ENCODE results near the gene NCSTN. TPM values are rescaled to one million over a fixed set of nuclear protein-coding genes. Genes with fewer than 3 reads are reported as not detected.

NCSTN gene
- total RNA-seq, 1 experiment from 2014 or later: 67.8 TPM

DNA sequence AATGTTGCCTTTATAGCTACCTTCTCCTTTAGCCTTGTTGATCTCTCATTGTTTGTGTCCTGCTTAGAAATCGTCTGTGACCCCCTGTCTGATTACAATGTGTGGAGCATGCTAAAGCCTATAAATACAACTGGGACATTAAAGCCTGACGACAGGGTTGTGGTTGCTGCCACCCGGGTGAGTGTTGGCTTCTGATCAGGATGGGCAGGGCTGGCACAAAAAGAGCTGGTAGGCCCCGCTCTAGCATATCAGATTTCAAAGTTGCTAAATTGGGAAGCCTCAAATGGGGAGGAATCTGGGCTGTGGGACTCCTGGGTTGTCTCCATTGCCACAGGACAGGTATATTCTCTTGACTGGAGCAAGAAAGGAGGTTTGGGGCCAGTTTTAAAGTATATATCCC, 8.4 kb downstream of the NCSTN start:
- no peak overlapping the region for H3T11ph ChIP-seq (ENCODE audit: low read length)
- H3K4me3 Mint-ChIP-seq: no peak overlapping the region
- no peak overlapping the region for H4K91ac ChIP-seq (ENCODE audit: insufficient read length, low read depth, low read length)
- H3K27me3 ChIP-seq (ENCODE audit: insufficient read depth, low read length): no peaks in the 10 kb centered on the region
- no peak overlapping the region; a peak in 1 of 7 replicates for H3K27ac Mint-ChIP-seq
- H3K56ac ChIP-seq (ENCODE audit: insufficient read length, low read depth, low read length): no peak overlapping the region
- H4K8ac ChIP-seq (replicated peaks; ENCODE audit: insufficient read length, low read depth, low read length): no peak overlapping the region
- H3K27me3 Mint-ChIP-seq (ENCODE audit: low read depth): no peaks in the 10 kb centered on the region
- peaks cover 2% of the 10 kb centered on the region for H4K20me1 ChIP-seq (ENCODE audit: control insufficient read depth, insufficient read depth, insufficient read length)
- no peak overlapping the region for H3K9ac ChIP-seq (ENCODE audit: extremely low read depth, insufficient read length, low read length)
- no peak for DNase-seq
- H3K79me2 ChIP-seq (ENCODE audit: insufficient read depth, low read length): no peaks in the 10 kb centered on the region
- H3K23me2 ChIP-seq (ENCODE audit: insufficient read length, low read depth, low read length, poor library complexity, severe bottlenecking): no peaks in the 10 kb centered on the region
- H3K79me1 ChIP-seq (ENCODE audit: insufficient read depth, low read depth, low read length, poor library complexity, severe bottlenecking): no peaks in the 10 kb centered on the region
- no peak overlapping the region for H2BK15ac ChIP-seq (ENCODE audit: low read depth, low read length)
- WGBS (ENCODE audit: extremely low coverage, insufficient read length, low lambda C conversion rate): no CpG with 5 or more reads among the region's 4 CpGs
- H3K14ac ChIP-seq (ENCODE audit: insufficient read depth, low read length): no peak overlapping the region
- no peak overlapping the region for H3K23ac ChIP-seq (ENCODE audit: insufficient read length, low read depth, low read length)
- H2BK5ac ChIP-seq (ENCODE audit: insufficient read length, low read length): no peak overlapping the region
- H3K36me3 Mint-ChIP-seq (ENCODE audit: insufficient read depth in 1 of 3, low read depth in 3 of 3): peaks cover 39 to 98% (median 76%) of the 10 kb centered on the region in 3 experiments
- no peak overlapping the region for H4K5ac ChIP-seq (ENCODE audit: insufficient read length, low read depth, low read length)
- no peak overlapping the region for H3K27ac ChIP-seq (ENCODE audit: insufficient read length, low read depth, low read length)
- no peak overlapping the region for H2AFZ ChIP-seq (ENCODE audit: low read length)
- TF ChIP-seq, protein P1, sequence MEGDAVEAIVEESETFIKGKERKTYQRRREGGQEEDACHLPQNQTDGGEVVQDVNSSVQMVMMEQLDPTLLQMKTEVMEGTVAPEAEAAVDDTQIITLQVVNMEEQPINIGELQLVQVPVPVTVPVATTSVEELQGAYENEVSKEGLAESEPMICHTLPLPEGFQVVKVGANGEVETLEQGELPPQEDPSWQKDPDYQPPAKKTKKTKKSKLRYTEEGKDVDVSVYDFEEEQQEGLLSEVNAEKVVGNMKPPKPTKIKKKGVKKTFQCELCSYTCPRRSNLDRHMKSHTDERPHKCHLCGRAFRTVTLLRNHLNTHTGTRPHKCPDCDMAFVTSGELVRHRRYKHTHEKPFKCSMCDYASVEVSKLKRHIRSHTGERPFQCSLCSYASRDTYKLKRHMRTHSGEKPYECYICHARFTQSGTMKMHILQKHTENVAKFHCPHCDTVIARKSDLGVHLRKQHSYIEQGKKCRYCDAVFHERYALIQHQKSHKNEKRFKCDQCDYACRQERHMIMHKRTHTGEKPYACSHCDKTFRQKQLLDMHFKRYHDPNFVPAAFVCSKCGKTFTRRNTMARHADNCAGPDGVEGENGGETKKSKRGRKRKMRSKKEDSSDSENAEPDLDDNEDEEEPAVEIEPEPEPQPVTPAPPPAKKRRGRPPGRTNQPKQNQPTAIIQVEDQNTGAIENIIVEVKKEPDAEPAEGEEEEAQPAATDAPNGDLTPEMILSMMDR (conservative IDR thresholded peaks at IDR 0.05): no peak
- no peak overlapping the region for H2BK12ac ChIP-seq (ENCODE audit: insufficient read length, low read depth, low read length)
- H3K9me3 Mint-ChIP-seq: no peaks in the 10 kb centered on the region
- no peak overlapping the region for H3K18ac ChIP-seq (ENCODE audit: insufficient read length, low read depth, low read length)
- no peak overlapping the region for H3K4me2 ChIP-seq (ENCODE audit: insufficient read depth, insufficient read length, low read length)
- no peaks in the 10 kb centered on the region for H3K4me1 ChIP-seq (ENCODE audit: insufficient read depth, low read length)
- no peak overlapping the region for H2BK120ac ChIP-seq (ENCODE audit: low read depth, low read length, poor library complexity, severe bottlenecking)
- no peak overlapping the region for H3K4ac ChIP-seq (ENCODE audit: low read depth, low read length)
- peaks cover 0 to 3% of the 10 kb centered on the region in 2 experiments; a peak in 2 of 4 replicates for H3K4me1 Mint-ChIP-seq
- no peak overlapping the region for H2AK5ac ChIP-seq (ENCODE audit: insufficient read length, low read length)
- H3K9me3 ChIP-seq (ENCODE audit: control insufficient read depth, low read depth, low read length): no peaks in the 10 kb centered on the region
- no peak overlapping the region for H2BK20ac ChIP-seq (ENCODE audit: low read depth, low read length, poor library complexity, severe bottlenecking)

Measured in H9 (cell line).